Measurements from ENCODE around the gene RHOBTB1.

The RHOBTB1 gene

GRCh38 chr10:60942134-60942787 is 1.7 kb downstream of the RHOBTB1 start:
- DNase-seq (ENCODE audit: low spot score), result no peak

GRCh38 chr10:60940446-60940845 is 3.5 kb downstream of the RHOBTB1 start:
- DNase-seq (ENCODE audit: low spot score), result no peak

GRCh38 chr10:60937784-60938654 is 6.0 kb downstream of the RHOBTB1 start:
- DNase-seq (ENCODE audit: low spot score), result no peak

GRCh38 chr10:60937022-60937421 is 7.0 kb downstream of the RHOBTB1 start:
- no peak for DNase-seq (ENCODE audit: low spot score)

GRCh38 chr10:60934215-60935175 is 9.5 kb downstream of the RHOBTB1 start:
- DNase-seq (ENCODE audit: low spot score), result no peak

GRCh38 chr10:60932756-60933155 is 11.2 kb downstream of the RHOBTB1 start:
- no peak for DNase-seq (ENCODE audit: low spot score)

- DNase-seq (ENCODE audit: low spot score), result no peak
Observed at GRCh38 chr10:60930237-60930636, 13.7 kb downstream of the RHOBTB1 start.

- DNase-seq (ENCODE audit: low spot score), result no peak
Observed at GRCh38 chr10:60921633-60922032, 22.4 kb downstream of the RHOBTB1 start.

- no peak for DNase-seq (ENCODE audit: low spot score)
Observed at GRCh38 chr10:60920479-60920878, 23.5 kb downstream of the RHOBTB1 start.

GRCh38 chr10:60919551-60919950 is 24.4 kb downstream of the RHOBTB1 start:
- DNase-seq (ENCODE audit: low spot score), result no peak

GRCh38 chr10:60917331-60918280 is 26.4 kb downstream of the RHOBTB1 start:
- no peak for DNase-seq (ENCODE audit: low spot score)

- DNase-seq (ENCODE audit: low spot score), result no peak
Observed at GRCh38 chr10:60916025-60916424, 28.0 kb downstream of the RHOBTB1 start.

GRCh38 chr10:60914690-60915141 is 29.3 kb downstream of the RHOBTB1 start:
- no peak for DNase-seq (ENCODE audit: low spot score)

- DNase-seq (ENCODE audit: low spot score), result no peak
Observed at GRCh38 chr10:60913657-60914056, 30.3 kb downstream of the RHOBTB1 start.

GRCh38 chr10:60913071-60913470 is 30.9 kb downstream of the RHOBTB1 start:
- no peak for DNase-seq (ENCODE audit: low spot score)

GRCh38 chr10:60911715-60912114 is 32.3 kb downstream of the RHOBTB1 start:
- DNase-seq (ENCODE audit: low spot score), result no peak

GRCh38 chr10:60911216-60911615 is 32.8 kb downstream of the RHOBTB1 start:
- DNase-seq (ENCODE audit: low spot score), result no peak

GRCh38 chr10:60910543-60910942 is 33.4 kb downstream of the RHOBTB1 start:
- DNase-seq (ENCODE audit: low spot score), result no peak

- DNase-seq (ENCODE audit: low spot score), result no peak
Observed at GRCh38 chr10:60908896-60909295, 35.1 kb downstream of the RHOBTB1 start.

GRCh38 chr10:60908031-60908430 is 36.0 kb downstream of the RHOBTB1 start:
- DNase-seq (ENCODE audit: low spot score), result no peak

GRCh38 chr10:60907236-60907635 is 36.7 kb downstream of the RHOBTB1 start:
- no peak for DNase-seq (ENCODE audit: low spot score)
